Smooth muscle cell (in vitro differentiated cells): ENCODE data around the gene KPNA5. TPM values are rescaled to one million over a fixed set of nuclear protein-coding genes. Genes with fewer than 3 reads are reported as not detected.

Experiments
- DNase-seq: peaks from one replicate; lab custom pipeline; 2025; ENCODE audit not compliant: unreplicated experiment; lab: John Stamatoyannopoulos, UW
- H2AFZ ChIP-seq: fragments of 200-600 bp; sonication (generic); 2 replicates; pipeline ENCODE4 v1.6.0; 2016; ENCODE audit warnings: antibody characterized with exemption, low read depth, mild to moderate bottlenecking
- H3F3A ChIP-seq: fragments of 200-600 bp; sonication (generic); 2 replicates; pipeline ENCODE4 v1.6.0; 2017; ENCODE audit warnings: antibody characterized with exemption, low read depth
- H3K27ac ChIP-seq: fragments of 200-600 bp; sonication (generic); 2 replicates; pipeline ENCODE4 v1.5.1; 2016; ENCODE audit warnings: low read depth, mild to moderate bottlenecking
- H3K27me3 ChIP-seq: fragments of 200-600 bp; sonication (generic); 2 replicates; pipeline ENCODE4 v1.6.1; 2016; ENCODE audit warnings: low read depth, mild to moderate bottlenecking
- H3K36me3 ChIP-seq: fragments of 200-600 bp; sonication (generic); 2 replicates; pipeline ENCODE4 v1.5.1; 2016; ENCODE audit warnings: low read depth
- H3K4me1 ChIP-seq: fragments of 200-600 bp; sonication (generic); 2 replicates; pipeline ENCODE4 v1.5.1; 2016; ENCODE audit warnings: low read depth
- H3K4me2 ChIP-seq: fragments of 200-600 bp; sonication (generic); 2 replicates; pipeline ENCODE4 v1.6.0; 2016; ENCODE audit warnings: mild to moderate bottlenecking
- H3K4me3 ChIP-seq: fragments of 200-600 bp; sonication (generic); 2 replicates; pipeline ENCODE4 v1.5.1; 2016; ENCODE audit warnings: mild to moderate bottlenecking
- H3K79me2 ChIP-seq: fragments of 200-600 bp; sonication (generic); 2 replicates; pipeline ENCODE4 v1.6.0; 2016; ENCODE audit warnings: low read depth, mild to moderate bottlenecking
- H3K9ac ChIP-seq: fragments of 200-600 bp; sonication (generic); 2 replicates; pipeline ENCODE4 v1.6.0; 2016; ENCODE audit warnings: low read depth
- H3K9me3 ChIP-seq: fragments of 200-600 bp; sonication (generic); replicated peaks from 2 replicates; pipeline ENCODE4 v1.5.1; 2016; ENCODE audit warnings: low read depth
- H4K20me1 ChIP-seq: fragments of 200-600 bp; sonication (generic); 2 replicates; pipeline ENCODE4 v1.6.0; 2016; ENCODE audit warnings: low read depth
- CTCF ChIP-seq: fragments of 200-600 bp; sonication (generic); IDR thresholded peaks from 2 replicates; pipeline ENCODE4 v1.5.1; 2017; ENCODE audit warnings: borderline replicate concordance, mild to moderate bottlenecking, antibody characterized with exemption; ENCODE audit not compliant: insufficient read depth, poor library complexity, severe bottlenecking
- WGBS: methylation state at CpG from one replicate; pipeline ENCODE4 v1.1.7; 2016; ENCODE audit warnings: low lambda C conversion rate; 5-methylcytosine and 5-hydroxymethylcytosine counted together
- polyA plus RNA-seq: library from polyadenylated mRNA; unstranded; fragments of >200 nt; fragmentation: Nextera tagmentation; extraction: Ambion mirVana; gene quantifications from 2 replicates; pipeline ENCODE4 v1.2.1, GENCODE V29; 2016
- total RNA-seq: library from RNA; depleted of rRNA; stranded (reverse); fragments of >200 nt; gene quantifications from 2 replicates; pipeline ENCODE4 v1.2.3, GENCODE V29; 2014

KPNA5 gene
- total and polyA plus RNA-seq, 2 experiments from 2014 or later, result 1.6 to 15.5 TPM

- Histone ChIP-seq H3K9ac (no peak overlapping the region), H4K20me1 (no peaks in the 10 kb centered on the region), H3K9me3 (no peaks in the 10 kb centered on the region), H3F3A (no peaks in the 10 kb centered on the region), H2AFZ (no peak overlapping the region), H3K27ac (no peak overlapping the region), H3K4me2 (no peak overlapping the region), H3K4me3 (no peak overlapping the region), H3K79me2 (no peaks in the 10 kb centered on the region), H3K27me3 (no peaks in the 10 kb centered on the region), H3K4me1 (no peaks in the 10 kb centered on the region), H3K36me3 (peaks cover 10% of the 10 kb centered on the region)
- no peak for TF ChIP-seq CTCF
- no peak for DNase-seq
- 79% methylated on average over 1 of the region's 1 CpG for WGBS
Measured at GRCh38 chr6:116714296-116714695, 33.3 kb downstream of the KPNA5 start.

- H2AFZ ChIP-seq, result no peak overlapping the region
- no peak overlapping the region for H3K9ac ChIP-seq
- no peaks in the 10 kb centered on the region for H3K27me3 ChIP-seq
- TF ChIP-seq CTCF, result no peak
- no peak overlapping the region for H3K4me3 ChIP-seq
- DNase-seq, result no peak
- no peaks in the 10 kb centered on the region for H3K4me1 ChIP-seq
- no peaks in the 10 kb centered on the region for H4K20me1 ChIP-seq
- no peaks in the 10 kb centered on the region for H3F3A ChIP-seq
- H3K36me3 ChIP-seq, result peaks cover 10% of the 10 kb centered on the region
- no peaks in the 10 kb centered on the region for H3K79me2 ChIP-seq
- WGBS, result 95% methylated on average over 2 of the region's 2 CpGs
- H3K27ac ChIP-seq, result no peak overlapping the region
- no peaks in the 10 kb centered on the region for H3K9me3 ChIP-seq
- no peak overlapping the region for H3K4me2 ChIP-seq
Measured at GRCh38 chr6:116714761-116715160, 33.8 kb downstream of the KPNA5 start.

GRCh38 chr6:116726947-116727346 lies 45.9 kb downstream of the KPNA5 start:
- Histone ChIP-seq H3K4me3 (no peak overlapping the region), H3K36me3 (peaks cover 9% of the 10 kb centered on the region), H3K79me2 (no peaks in the 10 kb centered on the region), H4K20me1 (no peaks in the 10 kb centered on the region), H3K27me3 (no peaks in the 10 kb centered on the region), H2AFZ (no peak overlapping the region), H3K9ac (no peak overlapping the region), H3K9me3 (no peaks in the 10 kb centered on the region), H3K4me1 (no peaks in the 10 kb centered on the region), H3K4me2 (no peak overlapping the region), H3F3A (no peaks in the 10 kb centered on the region), H3K27ac (no peak overlapping the region)
- no peak for DNase-seq
- no peak for TF ChIP-seq CTCF

GRCh38 chr6:116730513-116730912 lies 49.5 kb downstream of the KPNA5 start:
- TF ChIP-seq CTCF, result no peak
- no peak for DNase-seq
- H3K79me2 ChIP-seq, result no peaks in the 10 kb centered on the region
- no peak overlapping the region for H3K27ac ChIP-seq
- H3F3A ChIP-seq, result no peaks in the 10 kb centered on the region
- H3K9me3 ChIP-seq, result no peaks in the 10 kb centered on the region
- no peak overlapping the region for H3K4me3 ChIP-seq
- no peaks in the 10 kb centered on the region for H3K4me1 ChIP-seq
- no peaks in the 10 kb centered on the region for H3K27me3 ChIP-seq
- no peaks in the 10 kb centered on the region for H4K20me1 ChIP-seq
- no peak overlapping the region for H3K9ac ChIP-seq
- H3K36me3 ChIP-seq, result peaks cover 11% of the 10 kb centered on the region
- H3K4me2 ChIP-seq, result no peak overlapping the region
- no peak overlapping the region for H2AFZ ChIP-seq
